Gastroesophageal sphincter (tissue), 3 donors: ENCODE data around the gene GOLGA6A.
"Not testable (repeated sequence)": the region's sequence is repeated elsewhere in the genome, so short reads cannot be mapped to it uniquely, and the experiment has no call there.

ENCODE experiments used
- EP300 ChIP-seq: sonication (generic); formaldehyde crosslinking; IDR thresholded peaks from one replicate; pipeline ENCODE4 v1.6.1; 2017; ENCODE audit warnings: antibody characterized with exemption, mild to moderate bottlenecking
- POLR2A ChIP-seq, 2 donors: fragments of 450-650 bp; IDR thresholded peaks; one replicate each; pipeline ENCODE4 v1.6.1; 2017; ENCODE audit warnings: antibody characterized with exemption in 2 of 2, mild to moderate bottlenecking in 2 of 2, moderate library complexity in 1 of 2
- TF ChIP-seq, protein P1 (sequence below), 4 experiments: fragments of 200-600 bp in 2 of 4; fragments of 450-650 bp in 2 of 4; sonication (generic) in 1 of 4; IDR thresholded peaks; one replicate each; pipeline ENCODE4 v1.5.1; 2017 to 2019; ENCODE audit warnings: antibody characterized with exemption in 4 of 4, mild to moderate bottlenecking in 2 of 4, moderate library complexity in 2 of 4

DNA sequence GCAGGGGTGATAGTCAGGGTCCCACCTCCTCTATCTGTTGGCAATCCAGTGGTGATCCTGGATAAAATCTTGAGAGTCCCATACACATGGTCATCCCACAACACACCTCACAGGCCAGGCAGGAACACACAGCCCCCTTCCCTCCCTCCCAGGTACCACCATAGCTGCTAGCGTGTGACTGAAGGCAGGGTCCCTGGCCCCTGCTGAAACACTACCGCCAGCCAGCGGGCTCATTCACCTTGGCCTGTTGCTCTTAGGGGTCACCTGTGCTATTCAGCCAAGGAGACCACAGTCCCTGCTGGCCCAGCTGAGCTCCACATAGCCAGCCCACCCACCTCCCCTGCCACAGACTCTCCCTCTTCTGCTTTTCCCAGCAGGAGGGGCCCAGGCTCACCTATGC lies 18.2 kb downstream of the GOLGA6A start:
- not testable (repeated sequence) for TF ChIP-seq POLR2A (IDR thresholded peaks at IDR 0.05); EP300
- TF ChIP-seq, protein P1, sequence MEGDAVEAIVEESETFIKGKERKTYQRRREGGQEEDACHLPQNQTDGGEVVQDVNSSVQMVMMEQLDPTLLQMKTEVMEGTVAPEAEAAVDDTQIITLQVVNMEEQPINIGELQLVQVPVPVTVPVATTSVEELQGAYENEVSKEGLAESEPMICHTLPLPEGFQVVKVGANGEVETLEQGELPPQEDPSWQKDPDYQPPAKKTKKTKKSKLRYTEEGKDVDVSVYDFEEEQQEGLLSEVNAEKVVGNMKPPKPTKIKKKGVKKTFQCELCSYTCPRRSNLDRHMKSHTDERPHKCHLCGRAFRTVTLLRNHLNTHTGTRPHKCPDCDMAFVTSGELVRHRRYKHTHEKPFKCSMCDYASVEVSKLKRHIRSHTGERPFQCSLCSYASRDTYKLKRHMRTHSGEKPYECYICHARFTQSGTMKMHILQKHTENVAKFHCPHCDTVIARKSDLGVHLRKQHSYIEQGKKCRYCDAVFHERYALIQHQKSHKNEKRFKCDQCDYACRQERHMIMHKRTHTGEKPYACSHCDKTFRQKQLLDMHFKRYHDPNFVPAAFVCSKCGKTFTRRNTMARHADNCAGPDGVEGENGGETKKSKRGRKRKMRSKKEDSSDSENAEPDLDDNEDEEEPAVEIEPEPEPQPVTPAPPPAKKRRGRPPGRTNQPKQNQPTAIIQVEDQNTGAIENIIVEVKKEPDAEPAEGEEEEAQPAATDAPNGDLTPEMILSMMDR (IDR thresholded peaks at IDR 0.05), result not testable (repeated sequence)
